ENCODE measurements around the gene ORC1. TPM values are rescaled to one million over a fixed set of nuclear protein-coding genes. Genes with fewer than 3 reads are reported as not detected.
A peak's percentile ranks its signal among the peaks of the same experiment; 100 is the strongest.

ORC1 gene
- total RNA-seq (2014; rRNA removed; shearing (Covaris generic)) = 29.4 and 31.1 TPM in 2 replicates

GRCh38 chr1:52404116-52404974 lies at the start of gene ORC1, which contains the start of gene PRPF38A:
TSS of gene ORC1 (minus strand) at chr1:52404423. CDS start at chr1:52402223, 2,200 bp downstream.
TSS of gene PRPF38A (plus strand) at chr1:52404602. CDS start at chr1:52404750, 148 bp downstream.
- DNase-seq (ENCODE audit: low spot score) = peak; percentile 99

GRCh38 chr1:52444463-52444862 lies 40.2 kb upstream of the ORC1 start:
- DNase-seq (ENCODE audit: low spot score) = no peak

- no peak for DNase-seq (ENCODE audit: low spot score)
These were observed 35.8 kb upstream of the ORC1 start for GRCh38 chr1:52439976-52440375.

- no peak for DNase-seq (ENCODE audit: low spot score)
These were observed 32.6 kb upstream of the ORC1 start for GRCh38 chr1:52436817-52437216.

- DNase-seq (ENCODE audit: low spot score) = no peak
These were observed 31.4 kb upstream of the ORC1 start for GRCh38 chr1:52435650-52436049.

- DNase-seq (ENCODE audit: low spot score) = no peak
These were observed 31.0 kb upstream of the ORC1 start for GRCh38 chr1:52435211-52435610.

GRCh38 chr1:52432807-52433206 lies 28.6 kb upstream of the ORC1 start:
- no peak for DNase-seq (ENCODE audit: low spot score)

GRCh38 chr1:52427152-52427551 lies 22.9 kb upstream of the ORC1 start:
- no peak for DNase-seq (ENCODE audit: low spot score)

DNA sequence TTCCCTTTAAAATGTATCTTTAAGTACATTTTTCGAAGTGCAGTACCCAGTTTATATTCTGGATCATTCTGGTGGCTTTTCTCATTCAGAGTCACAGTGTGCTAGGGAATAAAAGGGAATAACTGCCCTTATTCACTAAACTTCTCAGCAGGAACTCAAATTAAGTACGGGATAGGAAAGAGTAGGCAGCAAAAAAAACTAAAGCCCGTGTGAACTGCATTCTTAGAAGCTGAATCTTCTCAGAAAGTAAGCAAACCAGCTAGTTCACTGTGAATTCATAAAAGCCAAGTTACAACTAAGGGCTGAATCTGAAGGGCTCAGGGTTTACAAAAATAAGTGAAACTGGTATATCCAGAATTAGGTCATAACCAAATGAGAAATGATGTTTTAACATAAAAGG lies 22.1 kb upstream of the ORC1 start:
- no peak for DNase-seq (ENCODE audit: low spot score)

GRCh38 chr1:52424813-52425212 lies 20.6 kb upstream of the ORC1 start:
- no peak for DNase-seq (ENCODE audit: low spot score)

DNA sequence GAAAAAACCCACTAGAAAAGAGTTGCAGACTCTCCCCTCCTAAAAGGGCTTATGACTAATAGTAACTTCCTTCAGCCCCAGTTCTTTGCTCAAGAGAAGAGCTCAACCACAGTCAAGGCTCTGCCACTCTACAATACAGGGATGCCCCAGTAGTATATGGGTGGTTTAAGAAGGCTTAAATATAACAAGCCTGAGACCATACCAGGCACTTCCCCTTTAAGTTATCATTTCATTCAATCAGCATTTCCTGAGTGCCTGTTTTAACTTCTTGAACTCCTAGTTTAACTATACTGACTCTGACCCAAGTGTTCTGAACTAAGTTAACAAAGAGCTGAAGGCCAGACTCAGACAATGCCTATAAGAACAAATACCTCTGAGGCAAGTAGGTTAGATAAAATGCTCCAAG lies 20.0 kb upstream of the ORC1 start:
- no peak for DNase-seq (ENCODE audit: low spot score)

GRCh38 chr1:52423771-52424170 lies 19.5 kb upstream of the ORC1 start:
- DNase-seq (ENCODE audit: low spot score) = no peak

DNA sequence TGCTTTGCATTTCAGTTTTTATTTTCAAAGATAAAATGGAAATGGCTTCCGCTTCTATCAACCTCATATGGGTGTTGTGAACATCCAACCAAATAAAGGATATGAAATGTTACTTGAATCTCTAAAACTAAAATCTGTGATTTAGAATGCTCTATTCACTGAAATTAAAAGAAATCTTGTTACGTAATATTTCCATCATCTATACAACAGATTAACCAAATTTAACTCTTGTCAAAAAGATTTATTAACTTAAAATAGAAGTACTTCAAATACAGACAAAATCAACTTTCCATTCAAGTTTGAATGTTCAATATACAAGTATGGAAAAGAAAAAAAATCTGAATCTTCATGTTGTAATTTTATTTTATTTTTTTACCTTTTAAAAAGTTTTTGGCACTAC lies 18.8 kb upstream of the ORC1 start:
- DNase-seq (ENCODE audit: low spot score) = no peak

DNA sequence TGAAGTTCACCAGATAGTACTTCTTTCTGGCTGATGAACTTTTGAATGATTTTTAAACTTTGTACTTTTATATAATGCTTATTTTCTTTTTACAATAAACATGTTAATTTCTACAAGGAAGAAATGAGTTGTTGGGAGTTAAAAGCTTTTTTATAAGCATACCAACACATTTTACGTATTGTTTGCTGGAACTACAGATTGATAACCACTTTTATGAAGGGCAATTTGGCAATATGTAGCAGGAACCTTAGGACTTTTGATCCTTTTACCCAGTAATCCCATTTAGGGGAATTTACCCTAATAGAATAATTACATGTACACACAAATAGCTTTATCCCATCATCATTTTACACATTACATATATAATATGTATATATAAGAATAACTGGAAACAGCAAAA lies 16.5 kb upstream of the ORC1 start:
- no peak for DNase-seq (ENCODE audit: low spot score)

GRCh38 chr1:52416811-52417210 lies 12.6 kb upstream of the ORC1 start:
- DNase-seq (ENCODE audit: low spot score) = no peak

GRCh38 chr1:52414942-52415341 lies 10.7 kb upstream of the ORC1 start:
- no peak for DNase-seq (ENCODE audit: low spot score)

DNA sequence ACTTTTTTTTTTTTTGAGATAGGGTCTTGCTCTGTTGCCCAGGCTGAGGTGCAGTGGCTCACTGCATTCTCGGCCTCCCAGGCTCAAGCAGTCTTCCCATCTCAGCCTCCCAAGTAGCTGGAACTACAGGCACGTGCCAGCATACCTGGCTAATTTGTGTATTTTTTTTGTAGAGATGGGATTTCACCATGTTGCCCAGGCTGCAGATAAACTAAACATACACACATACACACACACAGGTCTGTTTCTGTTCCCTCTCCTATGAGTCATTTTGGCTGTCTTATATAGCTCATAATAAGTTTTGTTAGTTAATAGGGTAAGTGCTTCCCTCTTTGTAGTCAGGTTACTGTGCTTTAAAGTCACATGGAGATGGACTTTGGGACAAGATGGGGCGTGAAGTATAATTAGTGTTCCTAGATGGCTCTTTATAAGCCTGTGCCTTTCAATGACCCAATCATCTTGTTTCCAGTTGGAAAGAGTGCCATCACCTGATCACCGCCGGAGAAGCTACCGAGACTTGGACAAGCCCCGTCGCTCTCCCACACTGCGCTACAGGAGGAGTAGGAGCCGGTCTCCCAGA lies 9.3 kb upstream of the ORC1 start:
- no peak for DNase-seq (ENCODE audit: low spot score)

GRCh38 chr1:52404975-52405338 lies 734 bp upstream of the ORC1 start:
- DNase-seq (ENCODE audit: low spot score) = no peak

DNA sequence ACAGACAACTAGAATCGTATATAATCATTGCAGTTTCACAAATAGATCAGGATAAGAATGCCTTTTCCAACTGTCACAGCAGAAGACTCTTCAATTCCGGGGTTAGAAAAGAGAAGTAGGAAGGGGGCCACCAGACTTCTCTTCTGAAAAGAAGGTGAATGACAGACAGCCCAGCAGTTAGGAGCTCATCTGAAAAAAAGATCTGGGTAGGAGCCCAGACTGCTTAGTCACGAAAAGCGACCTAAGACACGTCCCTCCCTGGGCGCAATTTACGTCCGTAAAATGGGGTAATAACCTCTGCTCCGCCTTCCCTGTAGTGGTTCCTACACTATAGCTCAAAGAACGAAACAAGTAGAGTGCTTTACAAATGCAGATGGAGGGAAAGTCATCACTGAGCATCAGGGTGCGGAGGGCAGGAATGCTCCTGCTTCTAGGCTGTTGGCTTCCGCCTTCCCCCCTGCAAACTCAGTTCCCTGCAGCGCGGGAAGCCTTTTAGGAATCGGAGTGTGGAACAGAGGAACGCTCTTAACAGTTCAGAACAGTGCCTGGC lies 582 bp downstream of the ORC1 start:
- peak; percentile 77 for DNase-seq (ENCODE audit: low spot score)

DNA sequence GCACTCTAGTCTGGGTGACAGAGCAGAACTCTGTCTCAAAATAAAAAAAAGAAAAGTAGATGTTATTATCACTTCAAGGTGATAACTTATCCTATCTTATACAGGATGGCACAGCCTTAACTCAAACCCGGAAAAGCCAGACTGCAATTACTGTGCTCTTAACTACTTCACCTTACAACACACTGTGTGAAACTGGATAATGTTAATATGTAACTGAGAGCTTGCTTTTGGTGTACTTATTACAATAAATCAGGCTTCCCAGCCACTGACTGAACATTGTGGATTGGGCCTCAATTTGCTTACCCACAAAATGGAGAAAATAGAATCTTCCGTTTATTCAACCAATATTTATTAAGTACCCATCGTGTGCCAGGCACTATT lies 1.4 kb downstream of the ORC1 start:
- no peak for DNase-seq (ENCODE audit: low spot score)

GRCh38 chr1:52400131-52400530 lies 4.1 kb downstream of the ORC1 start:
- no peak for DNase-seq (ENCODE audit: low spot score)

DNA sequence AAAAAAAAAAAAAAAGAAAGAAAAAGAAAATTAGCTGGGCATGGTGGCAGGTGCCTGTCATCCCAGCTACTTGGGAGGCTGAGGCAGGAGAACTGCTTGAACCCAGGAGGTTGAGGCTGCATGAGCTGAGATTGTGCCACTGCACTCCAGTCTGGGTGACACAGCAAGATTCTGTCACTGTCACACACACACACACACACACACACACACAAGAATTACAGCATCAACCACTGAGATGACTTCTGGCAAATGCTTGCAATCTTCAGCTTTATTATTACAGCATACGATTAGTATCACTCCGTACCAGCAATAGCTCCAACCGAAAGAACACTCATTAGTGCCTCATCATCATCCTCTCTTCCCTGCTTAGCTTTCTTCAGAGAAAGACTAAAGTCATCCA lies 4.6 kb downstream of the ORC1 start:
- no peak for DNase-seq (ENCODE audit: low spot score)

GRCh38 chr1:52393174-52393573 lies 11.0 kb downstream of the ORC1 start:
- DNase-seq (ENCODE audit: low spot score) = no peak
